Measurements from ENCODE around the gene DCLK2.

DCLK2 gene

DNA sequence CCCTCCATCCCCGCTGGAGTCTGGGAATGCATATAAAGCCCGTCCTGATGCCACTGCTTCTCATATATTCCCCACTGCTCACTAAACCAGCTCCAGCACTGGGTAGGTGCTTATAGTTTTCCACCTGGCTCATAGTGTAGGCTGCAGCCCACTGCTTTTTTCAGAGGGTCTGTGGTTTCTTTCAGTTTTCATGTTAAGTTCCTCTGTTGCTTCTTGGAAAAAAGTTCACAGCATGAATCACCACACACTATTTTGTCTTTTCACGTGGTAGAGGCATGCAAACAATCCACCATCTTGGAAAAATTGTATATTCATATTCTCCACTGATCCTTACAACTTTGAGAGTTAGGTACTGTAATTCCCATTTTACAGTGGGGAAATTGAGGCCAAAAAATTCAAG, 39.4 kb downstream of the DCLK2 start:
- DNase-seq (ENCODE audit: low read depth) = no peak

- DNase-seq (ENCODE audit: low read depth) = no peak
Observed at GRCh38 chr4:150119492-150119891, 41.2 kb downstream of the DCLK2 start.

DNA sequence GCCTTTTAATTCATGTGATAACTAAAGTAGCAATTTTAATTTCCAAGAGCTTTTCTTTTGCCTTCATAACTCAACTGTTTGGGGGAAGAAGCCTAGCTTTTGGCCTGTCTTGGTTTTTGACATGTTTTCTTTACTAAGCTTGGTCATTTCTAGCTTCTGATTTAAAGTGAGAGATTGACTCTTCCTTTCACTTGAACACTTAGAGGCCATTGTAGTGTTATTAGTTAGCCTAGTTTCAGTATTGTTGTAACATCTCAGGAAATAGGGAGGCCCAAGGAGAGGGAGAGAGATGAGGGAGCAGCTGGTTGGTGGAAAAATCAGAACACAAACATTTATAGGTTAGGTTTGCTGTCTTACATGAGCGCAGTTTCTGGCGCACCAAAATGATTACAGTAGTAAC, 44.8 kb downstream of the DCLK2 start:
- DNase-seq (ENCODE audit: low read depth) = no peak

DNA sequence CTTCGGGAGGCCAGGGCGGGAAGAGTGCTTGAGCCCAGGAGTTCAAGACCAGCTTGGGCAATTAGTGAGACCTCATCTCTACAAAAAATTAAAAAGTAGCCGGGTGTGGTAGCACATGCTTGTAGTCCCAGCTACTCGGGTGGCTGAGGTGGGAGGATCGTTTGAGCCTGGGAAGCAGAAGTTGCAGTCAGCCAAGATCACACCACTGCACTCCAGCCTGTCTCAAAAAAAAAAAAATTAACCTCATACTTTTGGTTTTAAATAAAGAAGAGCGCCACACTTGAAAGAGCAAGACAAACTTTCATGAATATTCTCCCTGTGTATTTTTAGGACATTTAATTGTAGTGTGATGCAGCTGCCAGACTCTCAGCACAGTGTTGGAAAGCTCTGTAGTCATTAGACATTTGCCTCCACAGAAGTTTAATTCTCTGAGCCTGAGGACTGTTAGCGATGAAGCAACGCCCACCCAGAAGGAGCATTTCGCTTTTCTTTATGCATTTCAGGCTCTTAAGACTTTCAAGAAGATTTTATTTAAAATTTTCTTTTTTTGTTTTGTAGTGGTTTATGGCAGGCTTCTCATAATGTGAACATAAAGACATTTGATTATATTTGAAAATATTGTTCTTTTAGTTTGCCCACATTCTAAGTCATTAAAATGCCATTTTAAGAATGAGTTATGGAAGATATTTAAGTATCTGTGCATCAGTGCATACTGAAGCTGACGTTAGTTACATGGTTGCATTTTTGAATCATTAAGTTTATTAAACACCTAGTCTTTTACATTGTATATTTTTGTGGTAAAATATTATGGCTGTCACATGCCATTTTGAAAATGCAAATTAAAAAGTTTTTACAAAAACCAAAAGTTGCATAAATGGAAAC, 45.8 kb downstream of the DCLK2 start:
- no peak for DNase-seq (ENCODE audit: low read depth)

GRCh38 chr4:150126201-150126863, 48.1 kb downstream of the DCLK2 start:
- DNase-seq (ENCODE audit: low read depth) = no peak

DNA sequence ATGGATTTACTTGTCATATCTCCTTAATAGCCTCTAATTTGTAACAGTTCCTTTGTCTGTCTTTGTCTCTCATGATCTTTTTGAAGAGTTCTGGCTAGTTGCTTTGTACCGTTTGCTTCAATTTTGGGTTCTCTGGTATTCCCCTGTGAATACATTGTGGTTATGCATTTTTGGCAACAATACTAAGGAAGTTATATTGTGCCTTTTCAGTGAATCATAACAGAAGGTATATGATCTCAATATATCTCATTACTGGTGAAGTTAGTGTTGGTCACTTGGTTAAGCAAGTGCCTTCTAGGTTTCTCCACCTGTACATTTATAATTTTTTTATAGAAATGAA, 48.6 kb downstream of the DCLK2 start:
- DNase-seq (ENCODE audit: low read depth) = no peak

DNA sequence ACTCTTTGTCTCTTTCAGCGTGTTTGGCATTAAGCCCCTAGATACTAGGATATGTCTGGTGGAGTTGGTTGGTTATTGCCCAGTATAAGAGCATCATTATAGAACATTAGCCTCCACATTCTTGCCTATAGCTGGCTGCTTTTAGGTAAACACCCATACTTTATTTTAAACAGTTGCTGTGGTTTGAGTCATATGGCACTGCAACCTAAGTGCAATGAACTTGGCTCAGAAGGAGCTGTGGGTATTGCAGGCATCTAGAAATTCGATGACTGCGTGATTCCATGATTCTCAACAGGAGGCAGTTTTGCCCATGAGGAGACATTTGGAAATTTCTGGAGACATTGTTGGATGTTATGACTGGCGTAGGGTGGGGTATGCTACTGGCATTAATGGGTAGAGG, 49.5 kb downstream of the DCLK2 start:
- DNase-seq (ENCODE audit: low read depth) = no peak

DNA sequence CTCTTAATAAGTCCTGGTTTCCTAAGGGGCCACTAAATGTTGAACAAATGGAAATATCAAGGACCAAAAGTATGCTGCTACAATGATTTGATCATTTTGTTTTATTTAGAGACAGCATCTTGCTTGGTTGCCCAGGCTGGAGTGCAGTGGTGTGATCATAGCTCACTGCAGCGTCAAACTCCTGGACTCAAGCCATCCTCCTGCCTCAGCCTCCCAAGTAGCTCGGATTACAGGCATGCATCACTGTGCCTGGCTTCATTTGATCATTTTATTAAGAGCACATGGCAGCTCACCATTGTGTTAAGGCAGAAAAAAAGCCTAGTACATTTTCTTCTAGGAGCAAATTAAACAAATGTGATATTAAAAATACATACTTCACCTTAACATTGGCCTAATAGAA, 52.7 kb downstream of the DCLK2 start:
- DNase-seq (ENCODE audit: low read depth) = no peak

DNA sequence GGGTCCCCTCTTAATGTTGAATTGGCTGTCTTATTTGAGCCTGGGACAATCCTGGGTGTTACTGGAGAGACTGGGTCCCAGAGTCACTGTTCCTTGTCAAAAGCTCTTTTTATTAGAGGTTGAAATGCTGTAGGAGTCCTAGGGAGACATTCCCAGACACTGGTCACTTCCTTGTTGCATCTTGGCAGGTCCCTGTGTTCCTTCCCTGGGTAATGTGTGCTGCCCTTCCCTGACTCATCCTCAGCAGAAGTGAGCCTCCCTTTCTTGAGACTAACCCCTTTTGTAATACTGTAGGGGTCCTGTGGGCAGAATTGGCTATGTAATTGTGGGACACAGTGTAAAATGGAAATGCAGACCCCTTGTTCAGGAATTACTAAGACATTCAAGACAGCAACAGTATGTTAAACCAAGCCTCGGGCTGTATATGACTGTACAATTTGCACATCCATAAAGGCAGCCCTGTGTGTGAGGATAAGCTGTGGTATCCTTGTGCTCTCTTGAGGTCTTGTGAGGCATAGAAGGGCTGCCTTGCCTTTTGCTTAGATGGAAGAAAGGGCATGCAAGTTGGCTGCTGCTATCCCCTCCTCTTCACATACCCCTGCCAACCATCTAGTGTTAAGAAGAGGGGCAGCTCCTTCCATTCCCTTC, 53.5 kb downstream of the DCLK2 start:
- no peak for DNase-seq (ENCODE audit: low read depth)

DNA sequence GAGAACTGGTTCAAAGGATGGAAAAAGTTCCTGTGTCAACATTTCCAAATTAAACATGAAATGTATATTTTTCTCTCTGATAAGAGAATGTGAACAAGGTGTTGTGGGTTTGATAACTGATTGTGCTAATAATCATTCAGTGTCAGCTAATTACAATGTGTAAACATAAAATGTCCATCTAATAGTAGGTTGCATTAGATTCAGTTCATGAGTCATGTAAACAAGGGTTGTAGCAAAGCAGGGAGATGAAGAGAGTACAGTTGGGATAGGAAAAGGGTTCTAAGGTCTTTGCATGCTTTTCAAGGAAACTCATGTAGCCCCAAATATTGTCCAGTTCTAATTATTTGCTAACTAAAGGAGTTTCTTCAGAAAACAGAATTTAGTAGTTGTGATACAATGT, 55.4 kb downstream of the DCLK2 start:
- no peak for DNase-seq (ENCODE audit: low read depth)

DNA sequence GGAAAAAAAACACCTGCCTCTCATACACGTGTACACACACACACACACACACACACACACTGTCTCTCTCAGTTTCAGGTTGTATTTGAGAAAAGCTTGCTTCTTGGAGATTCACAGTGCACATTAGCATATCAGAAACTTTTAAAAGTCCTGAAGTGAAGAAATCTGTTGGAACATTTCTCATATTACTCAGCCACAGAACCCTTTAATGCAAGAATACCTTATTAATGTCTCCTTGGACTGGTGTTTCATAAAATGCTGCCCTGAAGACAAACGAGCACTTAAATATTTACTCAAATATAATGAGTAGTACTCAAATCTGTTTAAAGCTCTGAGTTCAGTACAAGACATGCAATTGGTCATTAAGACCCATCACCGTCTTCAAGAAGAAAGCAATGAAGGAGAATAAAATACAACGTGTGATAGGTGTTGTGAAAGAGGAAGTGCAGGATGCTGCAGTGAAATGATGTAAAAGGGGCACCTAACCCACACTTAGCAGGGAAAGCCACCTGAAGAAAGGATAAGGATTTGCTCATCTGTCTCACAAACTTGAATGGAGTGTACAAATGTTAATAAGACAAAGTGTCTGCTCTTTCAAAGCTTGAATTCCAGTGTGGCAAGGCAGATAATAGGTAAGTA, 57.0 kb downstream of the DCLK2 start:
- no peak for DNase-seq (ENCODE audit: low read depth)

- no peak for DNase-seq (ENCODE audit: low read depth)
Observed at GRCh38 chr4:150136036-150136435, 57.8 kb downstream of the DCLK2 start.

DNA sequence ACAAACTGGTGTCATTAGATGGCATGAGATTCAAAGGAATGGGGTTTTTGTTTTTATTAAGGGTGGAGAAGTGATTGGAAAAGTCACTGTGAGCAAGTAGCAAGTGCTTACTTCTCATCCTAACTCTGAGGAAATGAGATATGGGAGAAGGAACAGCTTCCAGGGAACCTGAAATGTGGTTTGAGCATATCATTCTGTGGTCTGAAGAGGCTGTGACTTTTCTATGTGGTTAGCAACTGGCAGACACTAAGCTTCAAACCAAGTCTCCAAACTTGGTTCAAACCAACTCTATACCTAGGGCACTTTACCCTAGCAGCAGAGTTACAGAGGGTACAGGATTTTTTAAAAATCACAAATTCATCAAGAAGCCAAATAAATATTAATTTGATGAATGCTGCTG, 58.2 kb downstream of the DCLK2 start:
- no peak for DNase-seq (ENCODE audit: low read depth)

GRCh38 chr4:150139297-150139865, 61.1 kb downstream of the DCLK2 start:
- no peak for DNase-seq (ENCODE audit: low read depth)

- no peak for DNase-seq (ENCODE audit: low read depth)
Observed at GRCh38 chr4:150140774-150141400, 62.6 kb downstream of the DCLK2 start.

- DNase-seq (ENCODE audit: low read depth) = no peak
Observed at GRCh38 chr4:150141756-150142155, 63.5 kb downstream of the DCLK2 start.

GRCh38 chr4:150142831-150143230, 64.6 kb downstream of the DCLK2 start:
- no peak for DNase-seq (ENCODE audit: low read depth)

- no peak for DNase-seq (ENCODE audit: low read depth)
Observed at GRCh38 chr4:150145090-150145945, 67.1 kb downstream of the DCLK2 start.

- DNase-seq (ENCODE audit: low read depth) = no peak
Observed at GRCh38 chr4:150145946-150146340, 67.7 kb downstream of the DCLK2 start.

GRCh38 chr4:150149381-150149780, 71.1 kb downstream of the DCLK2 start:
- no peak for DNase-seq (ENCODE audit: low read depth)

DNA sequence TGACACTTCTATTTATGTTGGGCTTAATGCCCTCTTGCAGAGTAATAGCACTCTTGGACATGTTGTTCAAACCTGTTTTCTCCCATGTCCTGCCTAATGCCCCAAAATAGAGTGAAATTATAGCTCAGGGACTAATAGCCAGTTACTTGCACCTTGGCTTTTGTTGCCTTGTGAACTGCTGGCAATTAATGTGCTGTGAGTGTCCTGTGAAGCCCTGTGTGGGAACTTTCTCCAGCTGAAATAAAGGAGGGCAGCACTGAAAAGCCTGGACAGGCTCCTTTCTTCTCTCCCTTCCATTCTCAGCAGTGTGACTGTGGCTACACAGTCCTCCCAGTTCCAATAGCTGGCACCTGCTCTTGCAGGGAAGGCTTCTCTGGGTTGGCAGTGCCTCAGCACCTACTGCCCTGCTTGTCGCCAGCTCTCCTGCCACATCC, 72.4 kb downstream of the DCLK2 start:
- no peak for DNase-seq (ENCODE audit: low read depth)

Measured in activated T-helper 9 cell treated with anti-CD3 and anti-CD28 coated beads, Interleukin-2, amount 50 U/mL, for 16 hours (primary cell).